CMK (cell line): ENCODE results near the gene PCDHGB1.
"Not testable (repeated sequence)": the region's sequence is repeated elsewhere in the genome, so short reads cannot be mapped to it uniquely, and the experiment has no call there.

ENCODE experiments used
- DNase-seq: peaks from one replicate; pipeline ENCODE4 v3.0.0-alpha.2; 2010; ENCODE audit warnings: low read depth

The PCDHGB1 gene

GRCh38 chr5:141383345-141383744 lies 33.4 kb downstream of the PCDHGB1 start:
- no peak for DNase-seq

- no peak for DNase-seq
Measured at GRCh38 chr5:141384471-141385267, 34.8 kb downstream of the PCDHGB1 start.

- not testable (repeated sequence) for DNase-seq
Measured at GRCh38 chr5:141387557-141388311, 37.8 kb downstream of the PCDHGB1 start, which contains the start of gene PCDHGB4. PCDHGB4 (plus strand) TSS chr5:141387698; CDS start chr5:141387885, 187 bp downstream.

- DNase-seq, result no peak
Measured at GRCh38 chr5:141388661-141389060, 38.8 kb downstream of the PCDHGB1 start.

- DNase-seq, result no peak
Measured at GRCh38 chr5:141389153-141390042, 39.5 kb downstream of the PCDHGB1 start.

GRCh38 chr5:141392429-141393198 lies 42.7 kb downstream of the PCDHGB1 start, which contains the start of gene PCDHGA8:
PCDHGA8 (plus strand) TSS chr5:141392633; CDS start chr5:141392814, 181 bp downstream.
- no peak for DNase-seq

- DNase-seq, result no peak
Measured at GRCh38 chr5:141393267-141393666, 43.4 kb downstream of the PCDHGB1 start.

GRCh38 chr5:141394401-141395187 lies 44.7 kb downstream of the PCDHGB1 start:
- DNase-seq, result not testable (repeated sequence)

GRCh38 chr5:141397756-141398551 lies 48.1 kb downstream of the PCDHGB1 start, which contains the start of gene PCDHGB5:
PCDHGB5 (plus strand) TSS chr5:141397947; CDS start chr5:141398128, 181 bp downstream.
- DNase-seq, result not testable (repeated sequence)

- no peak for DNase-seq
Measured at GRCh38 chr5:141398608-141399007, 48.7 kb downstream of the PCDHGB1 start.

GRCh38 chr5:141399555-141400258 lies 49.8 kb downstream of the PCDHGB1 start:
- no peak for DNase-seq
